CD4-positive, alpha-beta T cell (primary cell): ENCODE results near the gene KRT13. TPM values are rescaled to one million over a fixed set of nuclear protein-coding genes. Genes with fewer than 3 reads are reported as not detected.

Experiments used
- ATAC-seq: fragments of 200-7000 bp; cut with Tn5 transposase; one replicate; pipeline ENCODE4 v1.10.0; 2022; ENCODE audit warnings: mild to moderate bottlenecking; ENCODE audit not compliant: poor library complexity
- CTCF ChIA-PET: fragments of 350-600 bp; sonication (Branson Sonifier 250); formaldehyde crosslinking; loops from one replicate; lab custom pipeline; 2021; ENCODE audit warnings: antibody characterized with exemption, inconsistent platforms; lab: Charles Lee
- POLR2A ChIA-PET: fragments of 350-600 bp; sonication (Branson Sonifier 250); formaldehyde crosslinking; loops from one replicate; lab custom pipeline; 2021; ENCODE audit warnings: antibody characterized with exemption, inconsistent platforms; lab: Charles Lee
- DNase-seq, 14 experiments: peaks; one replicate each; pipeline ENCODE4 v3.0.0-alpha.2; 2013 to 2020; ENCODE audit warnings: mixed read lengths in 2 of 14
- H3K27ac ChIP-seq, 2 donors: one replicate each; pipeline versions ENCODE4 v1.5.1 to v1.7.0; 2013; ENCODE audit warnings: low read length in 2 of 2, low read depth in 1 of 2, mild to moderate bottlenecking in 1 of 2
- H3K27me3 ChIP-seq, 2 experiments: 1 replicate in 1 of 2; 2 replicates in 1 of 2; pipeline versions ENCODE4 v1.6.1 to v1.7.0; 2013; ENCODE audit warnings: low read length in 2 of 2, control low read depth in 1 of 2, mild to moderate bottlenecking in 1 of 2, moderate library complexity in 1 of 2; ENCODE audit not compliant: insufficient read depth in 2 of 2, control insufficient read depth in 1 of 2
- H3K36me3 ChIP-seq: one replicate; pipeline ENCODE4 v1.6.1; 2013; ENCODE audit warnings: low read length, control low read depth; ENCODE audit not compliant: insufficient read depth
- H3K4me1 ChIP-seq: one replicate; pipeline ENCODE4 v1.6.1; 2013; ENCODE audit warnings: low read length, control low read depth; ENCODE audit not compliant: insufficient read depth
- H3K4me3 ChIP-seq: one replicate; pipeline ENCODE4 v1.5.1; 2013; ENCODE audit warnings: mild to moderate bottlenecking, low read length, moderate library complexity
- H3K9me3 ChIP-seq, 2 experiments: 1 replicate in 1 of 2; 2 replicates in 1 of 2; pipeline versions ENCODE4 v1.6.1 to v1.7.0; 2013; ENCODE audit warnings: low read length in 2 of 2, mild to moderate bottlenecking in 2 of 2, control low read depth in 1 of 2, moderate library complexity in 1 of 2; ENCODE audit not compliant: control insufficient read depth in 1 of 2, insufficient read depth in 1 of 2
- H3K27ac Mint-ChIP-seq: one replicate; pipeline ENCODE4 v1.8.0; 2020; ENCODE audit warnings: mixed read lengths
- H3K27me3 Mint-ChIP-seq: one replicate; pipeline ENCODE4 v1.8.0; 2021; ENCODE audit warnings: mixed read lengths
- H3K36me3 Mint-ChIP-seq: one replicate; pipeline ENCODE4 v1.8.0; 2021; ENCODE audit warnings: low read depth, mixed read lengths
- H3K4me1 Mint-ChIP-seq: one replicate; pipeline ENCODE4 v1.8.0; 2021; ENCODE audit warnings: low read depth, mixed read lengths
- H3K4me3 Mint-ChIP-seq: one replicate; pipeline ENCODE4 v1.8.0; 2020; ENCODE audit warnings: mild to moderate bottlenecking, mixed read lengths
- H3K9me3 Mint-ChIP-seq: one replicate; pipeline ENCODE4 v1.8.0; 2020; ENCODE audit warnings: mixed read lengths
- CTCF ChIP-seq: fragments of 200-600 bp; IDR thresholded peaks from one replicate; pipeline ENCODE4 v1.8.0; 2022; ENCODE audit warnings: antibody characterized with exemption, mild to moderate bottlenecking
- intact Hi-C, 2 experiments: fragments of 100-400 bp; cut with DNase I in 1 of 2; cut with micrococcal nuclease in 1 of 2; formaldehyde crosslinking; loops; one replicate each; pipeline versions ENCODE4 v1.15.1 to v1.9.0; 2023 to 2025; cut with DNase I, micrococcal nuclease
- total RNA-seq, 174 experiments: library from RNA in 2 of 174; stranded (reverse) in 2 of 174; gene quantifications; one replicate each; pipeline ENCODE4 v1.2.3 and lab custom pipeline; 2021 to 2026

Gene KRT13
- total RNA-seq, 2 experiments from 2014 or later: not detected

- intact Hi-C loops: no loop called here
- H3K36me3 ChIP-seq: no peaks in the 10 kb centered on the region
- H3K27ac ChIP-seq: no peak overlapping the region
- peaks cover 0 to 5% of the 10 kb centered on the region in 2 experiments for H3K27me3 ChIP-seq
- ChIA-PET POLR2A (interaction anchor here (0.5 kb wide), 1 partner anchor 21 kb away, joined by 3 read pairs; no protein-coding TSS in a partner anchor), CTCF (no interaction called here)
- Mint-ChIP-seq H3K27ac (no peak overlapping the region), H3K27me3 (peaks cover 6% of the 10 kb centered on the region), H3K9me3 (no peaks in the 10 kb centered on the region), H3K4me1 (no peaks in the 10 kb centered on the region), H3K36me3 (no peaks in the 10 kb centered on the region), H3K4me3 (no peak overlapping the region)
- ATAC-seq: no peak
- no peak for TF ChIP-seq CTCF
- no peaks in the 10 kb centered on the region for H3K9me3 ChIP-seq
- no peak overlapping the region for H3K4me3 ChIP-seq
- H3K4me1 ChIP-seq: no peaks in the 10 kb centered on the region
- no peak for DNase-seq
These were observed 10.9 kb upstream of the KRT13 start for GRCh38 chr17:41516147-41516829.

- ATAC-seq (no peak), DNase-seq (no peak)
- Histone ChIP-seq H3K4me3 (no peak overlapping the region), H3K27me3 (peaks cover 0 to 5% of the 10 kb centered on the region in 2 experiments), H3K4me1 (no peaks in the 10 kb centered on the region), H3K9me3 (no peaks in the 10 kb centered on the region), H3K36me3 (no peaks in the 10 kb centered on the region), H3K27ac (no peak overlapping the region)
- no peak for TF ChIP-seq CTCF
- Mint-ChIP-seq H3K9me3 (no peaks in the 10 kb centered on the region), H3K27ac (no peak overlapping the region), H3K4me1 (no peaks in the 10 kb centered on the region), H3K4me3 (no peak overlapping the region), H3K36me3 (no peaks in the 10 kb centered on the region), H3K27me3 (peaks cover 6% of the 10 kb centered on the region)
- CTCF ChIA-PET: no interaction called here
- POLR2A ChIA-PET: no interaction called here
- intact Hi-C loops: no loop called here
These were observed 7.7 kb upstream of the KRT13 start for GRCh38 chr17:41513168-41513547.

- Mint-ChIP-seq H3K27me3 (peaks cover 6% of the 10 kb centered on the region), H3K27ac (no peak overlapping the region), H3K9me3 (no peaks in the 10 kb centered on the region), H3K4me3 (no peak overlapping the region), H3K36me3 (no peaks in the 10 kb centered on the region), H3K4me1 (no peaks in the 10 kb centered on the region)
- ATAC-seq: no peak
- H3K36me3 ChIP-seq: no peaks in the 10 kb centered on the region
- H3K4me3 ChIP-seq: no peak overlapping the region
- intact Hi-C loops: no loop called here
- H3K27ac ChIP-seq: no peak overlapping the region
- no peaks in the 10 kb centered on the region for H3K4me1 ChIP-seq
- ChIA-PET POLR2A (no interaction called here), CTCF (no interaction called here)
- no peaks in the 10 kb centered on the region for H3K9me3 ChIP-seq
- H3K27me3 ChIP-seq: peaks cover 0 to 5% of the 10 kb centered on the region in 2 experiments
- TF ChIP-seq CTCF: no peak
- no peak for DNase-seq
These were observed 7.2 kb upstream of the KRT13 start for GRCh38 chr17:41512546-41513167.
